ENCODE measurements around the gene CDHR4.
"Not testable (repeated sequence)": the region's sequence is repeated elsewhere in the genome, so short reads cannot be mapped to it uniquely, and the experiment has no call there.

The CDHR4 gene

DNA sequence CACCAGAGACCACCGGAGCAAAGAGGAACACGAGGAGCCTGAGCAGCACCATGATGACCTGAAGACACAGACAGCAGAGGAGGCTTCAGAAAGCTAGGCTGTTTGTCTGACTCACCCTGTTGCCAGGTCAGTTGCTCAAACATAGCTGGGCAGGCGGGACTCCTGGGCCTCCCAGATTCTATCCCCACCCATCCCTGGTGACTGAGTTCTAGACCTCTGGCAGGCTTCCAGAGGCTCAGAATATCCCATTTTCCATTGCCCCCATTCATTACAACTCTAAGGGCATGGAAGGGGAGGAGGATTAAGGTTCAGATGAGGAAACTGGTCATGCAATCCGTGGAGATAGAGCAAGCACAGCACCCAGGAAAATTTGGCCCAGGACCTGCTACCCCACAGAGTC, at the start of gene CDHR4:
CDHR4 (minus strand) TSS at position 113 of the 400 bp plus-strand sequence; CDS start at position 52, 61 bp downstream.
- no peak for DNase-seq

DNA sequence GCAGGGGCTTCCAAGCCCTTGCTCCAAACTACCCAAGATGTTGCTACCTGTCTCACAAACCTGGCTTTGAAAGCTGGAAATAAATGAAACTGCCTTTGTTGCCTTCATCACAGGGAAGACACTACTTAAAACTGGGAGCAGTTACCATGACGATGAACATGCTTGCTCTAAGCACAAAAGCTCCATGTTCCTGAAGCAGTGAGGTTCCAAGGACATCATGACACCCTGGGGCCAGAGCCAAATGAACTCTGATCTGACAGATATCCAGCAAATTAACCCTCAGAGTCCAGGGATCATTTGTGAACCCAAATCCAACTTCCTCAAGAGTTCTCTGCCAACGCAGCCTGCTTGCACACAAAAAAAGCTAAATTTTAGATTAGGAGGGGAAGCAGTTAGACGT, 46.0 kb upstream of the CDHR4 start:
- no peak for DNase-seq

DNA sequence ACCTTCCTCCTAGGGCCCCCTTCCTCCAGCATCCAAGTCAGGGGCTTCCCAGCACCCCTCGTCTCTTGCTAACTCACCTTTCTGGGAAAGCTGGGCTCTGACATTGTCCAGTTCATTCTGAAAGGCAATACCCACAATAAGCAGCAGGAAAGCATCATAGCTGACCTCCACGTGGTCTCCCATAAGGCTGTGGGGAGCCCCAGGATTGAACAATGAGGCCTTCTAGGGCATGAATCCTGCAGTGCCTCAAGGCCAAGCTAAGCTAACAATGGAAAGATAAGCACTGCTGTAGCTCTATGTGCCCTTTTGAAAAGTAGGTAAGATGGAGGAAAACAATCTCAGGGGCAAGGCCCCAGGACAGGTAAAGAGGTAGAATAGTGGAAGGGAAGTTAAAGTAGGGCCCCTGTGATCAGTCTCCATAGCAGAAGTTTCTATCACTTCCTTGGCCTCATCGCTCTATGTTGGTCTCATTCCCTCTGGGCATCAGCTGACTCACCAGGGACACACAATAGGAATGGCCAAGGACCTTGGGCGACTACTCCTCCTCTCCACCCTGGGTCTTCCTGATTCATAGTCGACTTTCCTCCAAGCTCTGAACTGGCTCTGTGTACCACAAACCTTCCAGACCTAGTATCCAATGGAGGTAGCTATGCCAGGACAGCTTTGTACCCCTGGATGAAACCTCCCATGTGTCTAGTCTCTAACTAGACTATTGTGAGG, 45.0 kb upstream of the CDHR4 start:
- DNase-seq = no peak

- no peak for DNase-seq
Observed at GRCh38 chr3:49842843-49843517, 43.3 kb upstream of the CDHR4 start.

DNA sequence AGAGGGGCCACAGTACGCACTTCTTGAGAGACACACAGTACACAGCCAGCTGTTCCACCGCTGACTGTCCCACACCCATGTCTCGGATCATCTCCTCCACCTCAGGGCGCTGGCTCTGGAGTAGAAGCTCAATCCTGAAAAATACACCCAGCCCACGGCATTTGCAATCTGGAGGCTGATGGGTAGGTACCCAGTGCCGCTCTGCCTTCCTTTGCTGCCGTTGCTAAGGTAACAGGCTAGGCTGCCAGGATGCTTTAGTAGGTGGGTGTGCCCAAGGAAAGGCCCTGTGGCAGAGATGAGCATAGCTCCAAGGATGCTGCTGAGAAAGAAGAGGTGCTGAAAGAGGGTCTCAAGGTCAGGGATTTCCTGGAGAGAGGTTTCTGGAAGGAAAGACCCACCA, 42.1 kb upstream of the CDHR4 start:
- DNase-seq = no peak

DNA sequence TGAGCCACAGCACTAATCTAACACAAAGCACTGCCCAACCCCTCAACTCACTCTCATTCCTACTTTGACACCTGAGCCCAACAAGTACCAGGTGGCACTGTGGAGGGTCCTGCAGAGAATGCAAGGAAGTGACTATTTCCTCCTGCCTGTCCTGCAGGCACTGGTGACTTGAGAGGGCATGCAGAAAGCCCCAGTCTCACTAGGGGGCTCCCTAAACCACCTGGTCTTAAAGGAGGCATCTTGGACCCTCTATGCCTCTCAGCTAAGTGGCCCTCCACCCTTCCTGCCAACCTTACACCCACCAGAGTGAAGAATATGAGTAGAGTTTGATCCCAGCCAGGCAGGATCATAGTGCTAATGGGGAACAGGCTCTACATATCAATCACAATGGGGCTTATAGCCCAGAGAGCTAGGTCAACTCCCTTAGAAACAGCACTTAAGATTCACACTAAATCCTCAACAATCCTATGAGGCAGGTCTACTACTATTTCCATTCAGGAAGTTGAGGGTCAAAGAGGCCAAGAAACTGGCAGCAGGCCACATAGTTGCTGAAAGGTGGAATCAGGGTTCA, 41.5 kb upstream of the CDHR4 start:
- DNase-seq = no peak

GRCh38 chr3:49840388-49840787, 40.7 kb upstream of the CDHR4 start:
- DNase-seq = no peak

DNA sequence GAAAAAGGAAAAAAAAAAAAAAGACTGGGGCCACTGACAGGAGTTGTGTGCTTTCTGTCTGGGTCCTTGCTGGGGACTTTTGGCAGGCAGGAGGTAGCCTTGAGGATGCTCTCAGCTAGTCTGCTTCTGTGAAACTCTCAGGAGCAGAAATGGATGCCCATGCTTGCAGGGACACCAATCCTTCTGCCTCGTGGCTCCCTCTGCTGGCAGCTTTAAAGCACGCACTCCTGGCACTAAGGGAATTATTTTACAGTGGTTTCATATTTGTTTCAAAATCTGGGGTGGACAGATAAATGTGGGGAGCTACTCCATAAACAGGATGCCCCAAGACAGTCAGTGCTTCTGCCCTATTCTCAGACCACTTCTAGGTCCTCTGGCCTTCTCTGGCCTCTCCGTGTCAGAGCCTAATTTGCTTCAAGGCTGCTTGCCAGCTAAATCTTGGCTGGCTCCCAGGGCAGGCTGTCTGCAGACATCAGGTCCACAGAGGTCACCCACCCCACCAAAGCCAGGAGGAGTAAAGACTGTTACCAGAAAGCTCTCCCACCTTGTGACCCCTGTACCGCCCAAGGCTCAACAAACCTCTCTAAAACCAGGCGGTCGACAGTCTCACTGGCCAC, 39.6 kb upstream of the CDHR4 start:
- DNase-seq = peak; percentile 79 to 80

GRCh38 chr3:49831341-49831740, 31.7 kb upstream of the CDHR4 start:
- no peak for DNase-seq

DNA sequence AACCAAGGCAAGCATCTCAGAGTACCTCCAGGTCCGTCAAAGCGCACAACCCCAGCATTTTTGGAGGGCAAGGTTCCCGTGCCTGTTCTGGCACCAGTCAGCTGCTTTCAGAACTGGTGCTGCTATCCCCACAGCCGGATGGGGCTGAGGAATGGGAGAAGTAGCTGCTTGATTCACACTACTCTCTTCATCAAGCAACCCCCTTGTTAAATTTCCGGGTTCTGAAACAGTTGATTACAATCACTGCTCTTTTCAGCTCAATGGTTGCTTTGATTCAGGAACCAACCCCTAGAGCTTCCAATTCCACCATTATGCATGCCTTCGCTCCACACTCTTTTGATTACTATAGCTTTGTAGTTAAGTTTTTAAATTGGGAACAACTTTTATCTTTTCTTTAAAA, 26.3 kb upstream of the CDHR4 start:
- no peak for DNase-seq

GRCh38 chr3:49823131-49823530, 23.5 kb upstream of the CDHR4 start:
- not testable (repeated sequence) for DNase-seq

DNA sequence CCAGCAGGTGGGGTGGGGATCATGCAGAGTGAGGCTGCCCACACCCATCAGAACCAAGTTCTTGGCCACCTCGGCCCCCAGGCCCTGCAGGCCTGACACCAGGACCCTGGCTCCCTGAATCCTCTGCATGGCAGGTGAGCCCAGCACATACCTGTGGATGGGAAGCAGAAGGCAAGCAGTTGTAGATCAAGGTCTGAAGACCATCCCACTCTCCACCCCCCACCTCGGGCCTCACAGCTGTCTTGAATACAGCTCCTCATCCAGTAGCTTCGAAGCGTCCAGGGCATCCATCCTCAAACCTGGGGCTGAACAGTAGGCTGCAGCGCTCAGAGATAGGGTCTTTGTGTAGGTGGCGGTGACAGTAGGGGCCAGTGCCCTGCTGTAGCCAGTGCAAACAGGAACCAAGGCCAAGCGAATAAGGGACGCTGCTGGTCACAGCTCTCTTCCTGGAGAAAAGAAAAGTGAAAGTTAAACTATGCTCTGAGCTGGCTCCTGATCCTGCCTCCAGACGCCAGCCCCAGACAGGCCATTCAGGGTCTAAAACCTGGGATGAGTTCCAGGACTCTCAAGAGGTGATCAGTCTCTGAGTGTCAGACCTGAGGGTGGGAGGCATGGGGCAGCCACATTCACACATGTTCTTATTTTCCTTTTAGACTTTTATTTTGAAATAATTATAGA, 14.0 kb upstream of the CDHR4 start, which contains the start of gene UBA7:
UBA7 (minus strand) TSS at position 457 of the 678 bp plus-strand sequence; CDS start at position 291, 166 bp downstream.
- DNase-seq = no peak

DNA sequence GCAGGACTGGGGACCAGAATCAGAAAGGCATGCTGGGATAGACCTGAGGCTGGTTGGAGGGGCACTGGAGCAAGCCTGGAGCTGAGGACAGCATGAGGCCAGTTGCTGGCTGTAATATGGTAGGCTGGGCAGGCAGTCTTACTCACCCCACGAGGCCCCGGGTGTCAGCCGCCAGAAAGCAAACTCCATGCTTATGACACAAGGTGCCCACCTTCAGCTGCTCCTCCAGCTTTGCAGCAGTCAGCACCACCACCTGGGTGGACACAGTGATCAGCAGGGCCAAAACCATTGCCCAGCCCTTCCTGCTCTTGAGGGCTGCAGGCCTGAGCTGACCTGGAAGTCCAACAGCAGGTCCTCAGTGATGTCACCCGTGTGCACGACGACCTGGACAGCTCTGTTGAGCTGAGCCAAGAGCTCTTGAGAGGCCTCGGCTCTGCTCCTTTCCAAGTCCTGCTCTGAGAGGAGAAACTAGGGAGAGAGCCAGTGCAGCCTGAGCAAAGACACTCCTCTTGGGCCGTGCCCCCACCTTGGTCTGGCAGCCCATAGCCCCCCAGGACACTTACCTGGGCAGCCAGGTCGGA, 13.3 kb upstream of the CDHR4 start:
- DNase-seq = no peak

DNA sequence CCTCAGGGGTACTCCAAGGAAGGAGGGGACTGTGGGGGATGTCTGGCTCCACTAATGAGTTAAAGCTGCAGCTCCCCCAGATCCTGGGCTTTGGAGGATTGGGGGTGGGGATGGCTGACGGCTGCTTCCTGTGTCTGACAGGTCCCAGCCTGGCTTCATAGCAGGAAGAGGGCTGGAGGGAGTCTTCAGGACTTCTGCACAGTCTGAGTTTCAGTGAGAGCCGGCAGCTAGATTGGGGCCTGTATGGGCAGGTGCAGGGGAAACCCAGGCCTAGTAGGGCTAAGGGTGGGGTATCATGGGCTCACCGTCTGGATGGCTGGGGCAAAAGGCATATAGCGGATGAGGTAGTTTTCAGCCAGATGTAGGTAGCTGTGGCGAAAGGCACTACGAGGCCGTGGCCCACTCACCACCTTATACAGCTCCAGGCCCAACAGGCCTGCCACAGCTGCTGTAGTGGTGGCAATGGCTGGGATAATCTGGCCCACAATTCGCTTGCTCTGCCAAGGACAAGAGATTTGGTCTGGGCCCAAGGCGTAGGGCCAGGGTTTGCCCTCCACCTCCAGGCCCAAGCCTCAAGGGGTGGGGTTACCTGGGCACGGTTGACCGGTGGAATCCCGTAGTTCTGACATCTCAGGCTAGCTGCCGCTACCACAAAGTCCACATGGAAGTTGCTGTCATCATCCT, 7.9 kb upstream of the CDHR4 start:
- DNase-seq = no peak

GRCh38 chr3:49806850-49807249, 7.2 kb upstream of the CDHR4 start:
- no peak for DNase-seq

DNA sequence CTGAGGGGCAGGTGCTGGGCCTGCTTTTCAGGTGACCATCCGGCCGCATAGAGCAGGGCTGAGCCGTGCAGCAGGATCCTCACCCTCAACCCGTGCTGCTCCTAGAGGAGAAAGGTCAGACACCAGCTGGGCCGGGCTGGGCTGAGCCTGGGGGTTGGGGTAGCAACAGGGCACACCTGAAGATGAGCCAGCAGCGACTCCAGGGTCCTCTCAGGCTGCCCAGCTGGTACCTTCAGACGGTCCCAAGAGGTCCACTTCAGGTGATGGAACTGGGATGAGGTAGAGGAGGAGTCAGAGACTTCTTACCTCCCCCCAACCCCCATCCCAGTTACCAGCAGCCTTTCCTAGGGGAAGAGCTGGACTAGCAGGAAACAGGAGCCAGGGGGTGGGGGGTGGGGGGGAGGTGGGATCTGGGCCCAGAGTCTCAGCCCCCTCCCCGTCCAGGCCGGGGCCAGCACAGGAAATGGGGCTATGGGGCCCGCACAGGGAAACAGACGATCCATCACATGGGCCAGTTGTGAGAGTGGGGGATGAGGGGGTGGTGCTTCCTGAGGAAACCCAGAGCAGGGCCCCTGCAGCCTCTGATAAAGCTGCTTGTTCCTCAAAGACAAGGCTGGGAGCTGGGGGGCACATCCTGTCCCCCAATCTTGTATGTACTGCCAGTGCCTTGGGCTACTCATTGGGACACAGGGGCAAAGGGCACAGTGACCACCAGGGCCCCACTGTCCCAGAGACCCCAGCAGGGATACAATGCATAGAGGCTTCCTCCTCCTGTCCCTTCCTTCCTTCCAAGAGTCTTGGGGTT, 6.4 kb upstream of the CDHR4 start:
- no peak for DNase-seq

DNA sequence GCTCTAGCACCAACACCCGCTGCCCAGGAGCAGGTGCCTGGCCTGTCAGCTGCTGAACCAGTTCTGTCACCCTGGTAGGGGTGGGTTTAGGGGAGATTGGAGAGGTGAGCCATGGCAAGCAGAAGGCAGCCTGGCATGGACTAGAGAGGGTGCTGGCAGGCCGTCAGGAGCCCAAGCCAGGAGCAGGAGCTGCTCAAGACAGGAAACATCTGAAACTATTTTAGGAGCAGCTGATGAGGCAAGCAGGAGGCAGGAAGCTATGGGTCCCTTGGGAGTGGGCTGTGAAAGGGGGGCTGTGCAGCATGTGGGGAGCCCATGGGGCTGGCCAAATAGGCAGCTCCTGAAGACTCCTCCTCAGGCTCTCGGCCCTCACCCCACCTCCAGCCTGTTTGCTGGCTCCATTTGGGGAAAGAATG, 5.7 kb upstream of the CDHR4 start:
- DNase-seq = no peak

- DNase-seq = no peak
Observed at GRCh38 chr3:49804141-49805041, 4.7 kb upstream of the CDHR4 start.

DNA sequence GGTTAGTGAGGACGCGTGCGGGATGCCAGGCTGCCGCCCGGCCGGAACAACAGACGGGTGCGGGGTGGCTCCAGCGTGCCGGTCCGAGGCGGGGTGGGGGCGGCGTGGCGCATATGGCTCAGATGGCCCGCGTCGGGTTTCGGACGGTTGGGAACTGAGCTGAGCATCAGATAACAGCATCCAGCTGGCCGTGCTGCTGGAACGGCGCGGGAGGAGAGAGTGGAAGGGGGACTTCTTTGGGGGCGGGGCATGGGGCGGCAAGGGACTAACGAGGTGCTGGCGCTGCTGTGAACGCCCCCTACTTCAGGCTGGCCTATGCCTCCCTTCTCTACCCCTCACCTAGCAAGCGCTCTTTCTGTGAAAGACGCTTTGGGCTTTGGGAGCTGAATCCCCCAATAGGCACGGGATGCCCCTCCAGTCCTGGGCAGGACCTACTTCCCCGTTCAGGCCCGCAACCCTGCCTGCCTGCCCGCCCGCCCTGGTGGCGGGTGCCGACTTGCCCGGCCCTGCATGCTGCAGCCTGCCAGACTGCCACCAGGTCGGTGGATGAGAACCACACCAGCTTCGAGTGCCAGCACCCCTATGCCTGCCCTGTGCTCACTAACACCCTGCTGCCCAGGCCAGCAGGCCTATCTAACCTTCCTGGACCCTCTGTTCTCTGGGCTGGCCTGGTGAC, 3.9 kb upstream of the CDHR4 start:
- peak in 1 of 2 experiments; percentile 31 for DNase-seq

Measured in activated CD4-positive, alpha-beta T cell treated with anti-CD3 and anti-CD28 coated beads, Interleukin-2, amount 50 U/mL, for 4 hours (primary cell).